ENCODE data around the gene TRIM64. TPM values are rescaled to one million over a fixed set of nuclear protein-coding genes. Genes with fewer than 3 reads are reported as not detected.
"Not testable (repeated sequence)": the region's sequence is repeated elsewhere in the genome, so short reads cannot be mapped to it uniquely, and the experiment has no call there.

TRIM64 gene, protein sequence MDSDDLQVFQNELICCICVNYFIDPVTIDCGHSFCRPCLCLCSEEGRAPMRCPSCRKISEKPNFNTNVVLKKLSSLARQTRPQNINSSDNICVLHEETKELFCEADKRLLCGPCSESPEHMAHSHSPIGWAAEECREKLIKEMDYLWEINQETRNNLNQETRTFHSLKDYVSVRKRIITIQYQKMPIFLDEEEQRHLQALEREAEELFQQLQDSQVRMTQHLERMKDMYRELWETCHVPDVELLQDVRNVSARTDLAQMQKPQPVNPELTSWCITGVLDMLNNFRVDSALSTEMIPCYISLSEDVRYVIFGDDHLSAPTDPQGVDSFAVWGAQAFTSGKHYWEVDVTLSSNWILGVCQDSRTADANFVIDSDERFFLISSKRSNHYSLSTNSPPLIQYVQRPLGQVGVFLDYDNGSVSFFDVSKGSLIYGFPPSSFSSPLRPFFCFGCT
- not detected for total RNA-seq
- not detected for polyA plus RNA-seq
- long read RNA-seq, donor 1: 0 reads
- long read RNA-seq, donor 2: 0 reads

DNA sequence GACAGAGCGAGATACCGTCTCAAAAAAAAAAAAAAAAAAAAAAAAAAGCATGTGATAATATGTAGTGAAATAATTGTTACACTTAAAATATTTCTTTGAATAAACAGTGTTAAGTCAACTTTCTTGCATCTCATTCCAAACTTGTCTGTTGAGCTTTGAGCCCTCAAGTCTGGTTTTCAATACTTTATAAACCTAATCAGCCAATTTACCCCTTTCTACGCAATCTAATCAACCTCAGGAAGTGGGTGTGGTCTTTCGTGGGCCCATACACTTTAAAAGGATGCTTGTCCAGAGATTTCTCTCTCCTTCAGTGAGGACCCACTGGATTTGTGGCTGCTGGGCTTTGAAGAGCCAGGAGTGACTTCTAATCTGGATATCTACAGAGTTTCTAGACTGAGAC, at the start of gene TRIM64:
Gene TRIM64 (plus strand): TSS at position 301 of the 400 bp plus-strand sequence. CDS start 2,467 bp downstream, outside the sequence.
- DNase-seq; H3K27ac ChIP-seq; intact Hi-C loops (cut with DNase I; ENCODE audit: low total_unique reads); H3K36me3 ChIP-seq; H3K9me3 ChIP-seq; H3K4me3 ChIP-seq; H3K4me1 ChIP-seq; H3K27me3 ChIP-seq (replicated peaks in 1 of 7): not testable (repeated sequence)
- 100% methylated on average over 1 of the region's 4 CpGs; no CpG with 5 or more reads in 4 of the 5 donors for WGBS, 5 donors

DNA sequence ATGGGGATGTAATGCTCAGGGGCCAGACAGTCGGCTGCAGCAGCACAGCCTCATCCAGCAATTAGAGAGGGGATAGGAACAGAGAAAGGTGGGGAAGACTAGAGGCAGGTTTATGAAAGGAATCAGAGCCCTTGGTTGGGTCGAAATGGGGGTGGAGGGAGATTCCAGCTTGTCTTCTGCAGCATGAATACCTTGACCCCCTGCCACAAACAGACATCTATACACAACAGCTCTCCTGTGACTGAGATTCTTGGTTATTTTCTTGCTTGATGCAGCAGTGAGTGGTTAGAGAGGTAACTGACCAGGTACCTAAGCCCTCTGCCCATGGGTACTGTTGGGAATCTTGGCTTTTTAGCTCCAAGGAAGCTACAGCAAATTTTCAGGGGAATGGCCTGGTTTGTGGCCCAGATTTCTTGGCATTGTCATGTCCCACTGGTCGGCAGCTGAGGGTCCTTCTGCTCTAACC, 43.6 kb upstream of the TRIM64 start, which contains the start of gene TRIM49D1:
Gene TRIM49D1 (minus strand): TSS at position 51 of the 466 bp plus-strand sequence. CDS start 4,535 bp downstream, outside the sequence.
- no peak for DNase-seq
- WGBS, 5 donors: 55 to 72% (median 59%) methylated on average over 3 of the region's 3 CpGs

DNA sequence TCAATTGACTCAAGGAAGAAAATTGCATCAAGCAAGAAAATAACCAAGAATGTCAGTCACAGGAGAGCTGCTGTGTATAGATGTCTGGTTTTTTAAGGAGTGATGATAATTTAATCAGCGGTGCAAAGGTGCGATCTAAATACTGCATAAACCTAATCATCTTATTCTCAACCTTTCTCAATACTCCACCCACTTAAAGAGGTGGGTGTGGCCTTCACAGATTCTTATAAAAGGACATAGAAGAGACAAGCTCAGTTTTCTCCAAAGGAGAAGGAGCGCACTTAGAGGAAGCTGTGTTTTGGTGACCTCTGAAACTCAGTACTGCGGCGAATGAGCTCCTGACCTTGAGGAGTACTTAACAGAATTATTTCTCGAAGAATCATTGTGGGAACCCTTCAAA, 42.1 kb upstream of the TRIM64 start, which contains the start of gene TRIM49D2:
Gene TRIM49D2 (plus strand): TSS at position 301 of the 400 bp plus-strand sequence. CDS start 2,698 bp downstream, outside the sequence.
- H3K4me3 ChIP-seq; DNase-seq; H3K27me3 ChIP-seq (replicated peaks in 1 of 7); H3K27ac ChIP-seq; intact Hi-C loops (cut with DNase I; ENCODE audit: low total_unique reads); H3K4me1 ChIP-seq; H3K9me3 ChIP-seq; H3K36me3 ChIP-seq: not testable (repeated sequence)
- WGBS, 5 donors: 81 to 95% (median 93%) methylated on average over 2 of the region's 6 CpGs

More for the DNA sequence above, 43.6 kb upstream of the TRIM64 start, which contains the start of gene TRIM49D1:
- intact Hi-C loops (cut with DNase I; ENCODE audit: low total_unique reads): no loop called here
- Histone ChIP-seq H3K4me3 (no peak within 1 kb of the TSS), H3K9me3 (no peaks in the 10 kb centered on the region), H3K27me3 (replicated peaks in 1 of 7) (no peaks in the 10 kb centered on the region), H3K4me1 (no peaks in the 10 kb centered on the region), H3K36me3 (no peaks in the 10 kb centered on the region), H3K27ac (no peak within 1 kb of the TSS)
- no peak for TF ChIP-seq POLR2A (IDR thresholded peaks at IDR 0.05)
- no peak for TF ChIP-seq POLR2AphosphoS5 (IDR thresholded peaks at IDR 0.05)
- TF ChIP-seq, protein P1, sequence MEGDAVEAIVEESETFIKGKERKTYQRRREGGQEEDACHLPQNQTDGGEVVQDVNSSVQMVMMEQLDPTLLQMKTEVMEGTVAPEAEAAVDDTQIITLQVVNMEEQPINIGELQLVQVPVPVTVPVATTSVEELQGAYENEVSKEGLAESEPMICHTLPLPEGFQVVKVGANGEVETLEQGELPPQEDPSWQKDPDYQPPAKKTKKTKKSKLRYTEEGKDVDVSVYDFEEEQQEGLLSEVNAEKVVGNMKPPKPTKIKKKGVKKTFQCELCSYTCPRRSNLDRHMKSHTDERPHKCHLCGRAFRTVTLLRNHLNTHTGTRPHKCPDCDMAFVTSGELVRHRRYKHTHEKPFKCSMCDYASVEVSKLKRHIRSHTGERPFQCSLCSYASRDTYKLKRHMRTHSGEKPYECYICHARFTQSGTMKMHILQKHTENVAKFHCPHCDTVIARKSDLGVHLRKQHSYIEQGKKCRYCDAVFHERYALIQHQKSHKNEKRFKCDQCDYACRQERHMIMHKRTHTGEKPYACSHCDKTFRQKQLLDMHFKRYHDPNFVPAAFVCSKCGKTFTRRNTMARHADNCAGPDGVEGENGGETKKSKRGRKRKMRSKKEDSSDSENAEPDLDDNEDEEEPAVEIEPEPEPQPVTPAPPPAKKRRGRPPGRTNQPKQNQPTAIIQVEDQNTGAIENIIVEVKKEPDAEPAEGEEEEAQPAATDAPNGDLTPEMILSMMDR (IDR thresholded peaks at IDR 0.05 in 8 of 11, conservative IDR thresholded peaks at IDR 0.05 in 3 of 11): no peak

DNA sequence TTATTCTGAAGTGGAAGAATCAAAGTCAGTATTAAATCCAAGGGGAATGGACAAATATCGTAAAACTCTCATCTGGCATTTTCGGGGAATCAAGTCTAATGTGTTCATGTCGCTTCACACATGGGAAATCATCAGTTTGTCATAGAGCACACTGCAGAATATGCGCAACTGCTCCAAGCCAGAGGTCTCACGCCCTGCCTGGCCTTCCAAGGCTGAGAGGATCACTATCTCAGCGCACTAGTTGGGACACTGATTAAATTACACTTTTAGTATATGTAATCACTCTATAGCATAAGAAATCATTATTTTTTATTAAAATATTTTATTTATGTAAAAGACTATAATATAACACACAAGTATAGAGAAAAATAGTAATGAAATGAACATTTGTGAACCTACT, 5.0 kb upstream of the TRIM64 start:
- H3K9me3 ChIP-seq; H3K27me3 ChIP-seq (replicated peaks in 1 of 7); intact Hi-C loops (cut with DNase I; ENCODE audit: low total_unique reads); H3K36me3 ChIP-seq; H3K27ac ChIP-seq; H3K4me1 ChIP-seq; H3K4me3 ChIP-seq: not testable (repeated sequence)
- peak; percentile 2 for DNase-seq
- 85 to 97% (median 92%) methylated on average over 3 to 6 of the region's 6 CpGs for WGBS, 5 donors

Small RNAs within 50 kb of the gene (small RNA-seq; reads per million reads assigned to genes)
- 0 reads per million in 4 donors for gene AP004607.1

Other genes with a start within 250 kb of the TRIM64 start
- not detected for gene TRIM49, start 157.5 kb upstream of the TRIM64 start, total RNA-seq
- not detected for gene TRIM49, start 157.5 kb upstream of the TRIM64 start, polyA plus RNA-seq
- gene TRIM64B, start 87.5 kb upstream of the TRIM64 start, total RNA-seq: not detected
- gene TRIM64B, start 87.5 kb upstream of the TRIM64 start, polyA plus RNA-seq: not detected
- gene TRIM49D1, start 43.8 kb upstream of the TRIM64 start, total RNA-seq: not detected
- not detected for gene TRIM49D1, start 43.8 kb upstream of the TRIM64 start, polyA plus RNA-seq
- gene TRIM49D2, start 42.0 kb upstream of the TRIM64 start, total RNA-seq: not detected
- not detected for gene TRIM49D2, start 42.0 kb upstream of the TRIM64 start, polyA plus RNA-seq
- gene TRIM49C, start 65.1 kb downstream of the TRIM64 start, total RNA-seq: not detected
- gene TRIM49C, start 65.1 kb downstream of the TRIM64 start, polyA plus RNA-seq: not detected
- gene UBTFL1, start 119.9 kb downstream of the TRIM64 start, total RNA-seq: not detected
- not detected for gene UBTFL1, start 119.9 kb downstream of the TRIM64 start, polyA plus RNA-seq
- gene NAALAD2, start 168.6 kb downstream of the TRIM64 start, total RNA-seq: 10 to 100 TPM in 2 of 7 donors, 1 to 10 TPM in 5; 3.0 to 12.3 (median 5.4) TPM
- 1 to 10 TPM in 2 of 3 donors, under 1 TPM in 1; 0.67 to 1.2 (median 1.2) TPM for gene NAALAD2, start 168.6 kb downstream of the TRIM64 start, polyA plus RNA-seq

All from spleen (tissue), 13 donors.